Eye (tissue), 1 donor: ENCODE measurements around the gene PGPEP1.
"Not testable (repeated sequence)": the region's sequence is repeated elsewhere in the genome, so short reads cannot be mapped to it uniquely, and the experiment has no call there.

Experiments
- DNase-seq: peaks from one replicate; pipeline ENCODE4 v3.0.0-alpha.2; 2015

The PGPEP1 gene

DNA sequence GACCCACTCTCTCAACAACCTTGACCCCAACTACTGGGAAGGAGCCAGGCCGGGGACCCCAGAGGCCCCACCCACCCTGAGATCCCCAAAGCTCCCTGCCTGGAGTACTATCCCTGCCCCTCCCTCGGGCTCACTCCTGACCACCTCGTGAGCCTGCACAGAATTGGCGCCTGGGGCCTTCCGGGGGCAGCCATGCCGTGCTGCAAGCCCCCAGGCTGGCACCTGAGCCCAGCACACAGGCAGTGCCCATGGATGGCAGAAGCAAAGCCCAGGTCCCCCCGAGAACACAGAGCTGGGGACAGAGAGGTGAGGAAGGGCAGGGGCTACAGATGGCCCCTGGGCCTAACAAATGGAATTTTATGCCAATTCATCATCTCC is 31.5 kb upstream of the PGPEP1 start:
- DNase-seq: no peak

DNA sequence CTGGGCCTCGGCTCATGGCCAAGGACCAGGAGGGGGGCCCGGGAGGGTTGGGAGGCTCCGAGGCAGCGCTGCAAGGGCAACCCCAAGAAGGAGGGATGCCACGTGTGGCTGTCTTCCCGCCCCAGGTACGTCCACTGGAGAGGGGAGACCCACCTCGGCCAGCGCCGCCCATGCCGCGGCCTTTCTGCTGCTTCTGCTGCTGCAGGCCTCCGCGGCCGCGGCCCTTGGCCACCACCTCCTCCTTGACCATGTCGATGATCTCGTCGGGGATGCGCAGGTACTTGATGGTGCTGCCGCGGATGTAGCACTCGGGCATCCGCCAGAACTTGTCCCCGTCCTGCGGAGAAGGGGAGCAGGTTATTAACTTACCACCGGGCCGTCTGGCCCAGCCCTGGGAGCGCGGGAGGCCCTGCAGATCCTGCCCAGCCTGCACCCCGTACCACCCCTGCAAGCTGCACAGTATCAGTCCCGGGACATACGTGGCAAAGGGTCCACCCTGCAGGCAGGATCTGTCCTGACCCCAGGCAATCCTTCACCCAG is 30.8 kb upstream of the PGPEP1 start:
- DNase-seq: no peak

DNA sequence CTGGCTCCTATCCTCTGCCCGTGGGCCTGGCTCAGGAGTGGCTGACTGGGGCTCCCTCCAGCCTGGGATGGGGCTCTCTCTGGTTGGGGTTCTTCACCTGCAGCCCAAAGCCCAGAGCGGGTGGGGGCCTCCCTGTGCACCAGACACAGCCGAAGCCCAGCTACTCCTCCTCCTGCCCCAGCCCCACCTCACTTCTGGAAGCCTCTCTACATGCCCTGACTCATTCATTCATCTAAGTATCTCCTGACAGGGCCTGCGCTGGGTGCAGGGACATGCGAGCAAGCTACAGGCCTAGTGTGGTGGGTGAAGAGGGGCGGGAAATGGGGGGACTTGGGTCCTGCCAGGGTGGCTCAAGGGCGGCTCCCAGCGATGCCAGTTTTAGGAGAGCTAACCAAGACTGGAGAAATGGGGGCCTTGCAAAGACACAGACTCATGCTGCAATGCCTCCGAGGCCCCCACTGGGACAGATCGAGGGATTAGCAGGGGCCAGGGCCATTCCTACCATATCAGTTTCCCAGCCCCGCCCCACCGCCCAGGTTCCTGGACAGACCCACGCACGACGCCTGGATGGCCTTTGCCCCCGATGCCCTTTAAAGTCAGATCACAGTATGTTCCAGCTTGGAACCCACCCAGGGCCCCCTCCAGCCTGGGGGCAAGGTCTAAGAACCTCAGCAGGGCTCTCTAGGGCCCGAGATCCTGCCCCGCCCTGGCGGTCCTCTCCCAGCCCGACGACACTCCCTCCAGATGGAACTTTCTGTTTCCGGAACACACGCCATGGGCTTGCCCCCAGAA is 30.1 kb upstream of the PGPEP1 start:
- DNase-seq: no peak

DNA sequence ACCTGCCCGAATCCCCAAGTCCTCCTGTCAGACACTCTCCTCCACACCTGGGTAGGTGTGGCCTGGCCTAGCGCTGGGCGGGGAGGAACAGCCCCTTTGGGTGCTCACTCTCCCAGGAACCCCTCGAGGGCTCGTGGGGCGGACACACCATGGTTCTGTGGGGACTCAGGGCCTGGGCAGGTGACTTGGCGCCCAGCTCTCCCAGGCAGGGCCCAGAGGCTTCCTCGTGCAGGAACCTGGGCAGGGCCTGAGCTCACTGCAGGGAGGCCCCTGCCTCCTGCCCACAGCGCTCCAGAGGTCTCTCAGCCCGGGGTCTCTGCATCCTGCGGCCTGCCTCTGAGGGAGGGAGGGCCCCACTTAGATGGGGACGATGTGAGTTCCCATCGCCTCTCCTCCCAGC is 29.4 kb upstream of the PGPEP1 start:
- no peak for DNase-seq

DNA sequence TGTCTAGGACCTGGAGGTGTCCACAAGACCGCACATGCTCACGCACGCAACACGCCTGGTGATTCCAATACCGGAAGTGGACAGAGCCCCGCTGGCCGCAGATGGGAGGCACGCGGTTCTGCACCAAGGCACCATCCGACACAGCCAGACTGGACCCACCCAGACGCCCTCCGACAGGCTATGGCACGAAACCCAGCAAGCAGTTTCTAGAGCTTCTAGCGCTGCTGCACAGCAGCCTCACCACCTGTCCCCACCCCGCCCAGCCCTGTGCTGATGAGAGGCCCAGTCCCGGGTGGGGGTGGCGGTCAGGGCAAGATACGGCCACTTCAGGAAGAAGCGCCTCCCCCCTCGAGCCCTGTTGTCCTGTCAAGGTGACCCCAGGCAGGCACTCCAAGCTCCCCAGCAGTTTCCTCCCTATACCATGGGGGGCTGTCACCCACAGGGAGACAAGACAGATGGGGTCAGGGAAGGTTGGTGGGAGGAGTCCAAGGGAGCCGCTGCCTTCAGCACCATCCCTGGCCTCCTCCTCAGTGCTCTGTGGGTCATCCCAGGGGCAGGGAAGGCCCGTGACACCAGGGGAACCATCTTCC is 28.8 kb upstream of the PGPEP1 start:
- no peak for DNase-seq

DNA sequence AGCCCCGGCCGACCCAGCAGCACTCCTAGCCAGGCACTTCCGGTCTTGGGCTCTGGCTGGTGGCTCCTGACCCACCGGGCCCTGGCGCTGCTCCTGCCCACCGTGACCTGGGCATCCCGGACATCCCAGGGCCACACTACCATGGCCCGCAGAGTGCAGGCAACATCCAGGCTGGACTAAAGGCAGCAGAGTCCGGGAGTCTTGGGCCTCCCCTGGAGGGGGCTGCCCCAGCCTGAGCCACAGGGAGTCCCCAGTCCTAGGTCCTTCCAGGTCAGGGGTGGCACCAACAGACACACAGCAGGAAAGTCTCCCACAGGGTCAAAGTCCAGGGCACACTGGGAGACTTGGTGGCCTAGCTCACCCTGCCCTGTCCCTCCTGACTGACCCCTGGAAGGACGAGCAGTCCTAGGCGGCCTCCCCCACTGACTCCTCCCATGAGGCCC is 28.3 kb upstream of the PGPEP1 start:
- no peak for DNase-seq

DNA sequence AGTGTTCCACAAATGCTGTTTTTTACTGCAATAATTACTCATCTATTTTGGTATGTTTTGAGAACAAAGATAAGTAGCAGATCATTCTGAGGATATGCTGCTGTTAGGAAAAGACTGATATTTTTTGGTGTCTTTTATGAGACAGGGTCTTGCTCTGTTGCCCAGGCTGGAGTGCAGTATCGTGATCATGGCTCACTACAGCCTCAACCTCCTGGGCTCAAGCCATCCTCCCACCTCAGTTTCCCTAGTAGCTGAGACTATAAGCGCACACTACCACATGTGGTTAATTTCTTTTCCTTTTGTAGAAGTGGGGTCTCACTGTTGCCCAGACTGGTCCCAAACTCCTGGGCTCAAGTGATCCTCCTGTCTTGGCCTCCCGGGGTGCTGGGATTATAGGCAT is 27.0 kb upstream of the PGPEP1 start:
- no peak for DNase-seq

DNA sequence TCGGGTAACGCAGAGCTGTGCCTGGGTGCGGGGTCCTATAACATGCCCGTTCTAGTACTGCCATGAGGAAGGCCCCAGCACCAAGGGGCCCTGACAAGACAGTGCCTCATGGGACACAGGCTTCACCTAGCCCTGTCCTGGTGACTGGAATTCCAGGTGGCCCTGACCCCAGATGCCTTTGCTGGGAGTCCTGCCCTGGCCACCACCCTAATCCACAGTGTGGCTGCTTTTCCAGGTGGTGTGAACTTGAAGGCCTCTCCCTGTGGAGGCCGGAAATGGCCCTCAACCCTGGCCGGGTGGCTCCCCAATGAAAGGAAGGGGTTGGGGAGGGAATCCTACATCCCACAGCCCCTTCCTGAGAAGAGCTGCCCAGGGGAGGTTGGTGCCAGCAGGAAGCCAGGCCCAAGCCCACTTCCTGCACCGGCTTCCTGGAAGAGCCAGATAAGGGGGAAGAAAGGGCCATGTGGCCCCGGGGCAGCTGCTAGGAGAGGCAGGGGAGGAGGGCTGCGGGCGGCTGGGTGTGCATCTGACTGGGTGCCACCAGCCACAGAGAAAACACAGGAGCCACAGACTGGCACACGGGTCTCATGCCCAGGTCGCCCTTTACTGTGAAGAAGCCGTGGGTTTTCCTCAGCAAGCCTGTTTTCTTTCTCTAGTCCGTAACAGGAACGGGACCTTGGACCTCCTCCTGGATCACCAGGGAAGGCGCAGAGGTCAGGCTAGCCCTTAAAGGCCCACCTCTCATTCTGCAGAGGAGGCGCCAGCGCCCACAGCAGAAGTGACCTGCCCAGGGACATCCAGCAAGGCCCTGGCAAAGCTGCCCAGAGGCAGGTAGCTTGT is 22.2 kb upstream of the PGPEP1 start:
- no peak for DNase-seq

DNA sequence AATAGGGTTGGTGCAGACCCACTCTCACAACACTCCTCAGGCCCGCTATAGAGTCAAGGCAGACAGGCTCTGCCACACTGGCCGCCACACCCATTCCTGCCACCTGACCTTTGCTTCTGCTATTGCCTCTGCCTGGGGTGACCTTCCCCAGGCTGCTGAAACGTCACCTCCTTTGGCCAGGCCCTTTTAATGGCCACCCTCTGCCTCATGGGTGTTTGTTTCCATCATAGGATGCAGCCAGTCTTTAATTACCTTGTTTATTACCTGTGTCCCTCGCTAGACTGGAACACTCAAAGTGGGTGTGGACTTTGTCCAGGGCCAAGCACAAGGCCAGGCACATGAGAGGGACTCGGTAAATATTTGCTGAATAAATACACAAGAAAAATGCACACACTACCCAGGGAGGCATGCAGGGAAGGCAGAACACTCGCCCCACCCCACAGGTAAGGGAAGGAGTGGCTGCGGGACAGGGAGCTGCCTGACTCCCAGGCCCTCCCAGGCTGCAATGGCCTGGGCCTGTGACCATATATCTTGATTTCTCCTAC is 20.7 kb upstream of the PGPEP1 start:
- no peak for DNase-seq

DNA sequence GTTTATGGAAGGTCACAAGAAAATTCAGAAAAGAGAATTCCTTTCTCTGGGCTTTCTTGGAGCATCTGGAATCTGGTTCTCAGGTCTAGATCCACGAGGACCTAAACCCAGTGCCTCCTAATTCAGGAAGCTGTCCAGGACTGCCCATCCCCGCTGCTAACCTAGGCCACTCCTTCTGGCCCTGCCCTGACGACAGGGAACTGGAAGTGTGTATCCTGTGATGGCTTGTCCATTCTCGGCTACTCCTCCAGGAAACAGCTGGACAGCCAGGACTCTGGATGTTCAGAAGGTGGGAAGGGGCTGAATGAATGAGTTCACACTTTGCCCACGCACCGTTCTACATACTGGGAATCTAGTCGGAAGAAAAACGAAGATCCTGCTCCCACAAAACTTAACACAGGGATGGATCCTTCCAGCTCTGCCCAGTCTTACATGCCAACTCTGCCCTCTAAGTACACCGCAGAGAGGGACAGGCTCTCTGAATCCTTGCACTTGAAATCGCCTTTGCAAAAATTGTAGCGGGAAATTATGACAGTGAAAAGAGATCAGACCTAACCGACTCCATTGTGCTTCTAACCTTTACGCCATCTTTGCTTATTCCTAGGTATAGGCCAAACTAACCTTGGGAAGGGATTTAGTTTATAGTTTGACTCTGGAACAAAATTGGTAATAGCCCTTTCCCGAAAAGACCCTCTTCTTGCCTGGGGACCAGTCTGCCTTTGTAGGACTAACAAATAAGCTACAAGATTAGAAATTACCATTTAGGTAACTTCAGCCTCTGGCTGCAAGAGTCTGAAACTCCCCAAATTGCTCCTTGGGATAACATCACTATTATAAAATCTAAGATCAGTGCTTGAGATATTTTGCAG is 19.3 kb upstream of the PGPEP1 start:
- no peak for DNase-seq

DNA sequence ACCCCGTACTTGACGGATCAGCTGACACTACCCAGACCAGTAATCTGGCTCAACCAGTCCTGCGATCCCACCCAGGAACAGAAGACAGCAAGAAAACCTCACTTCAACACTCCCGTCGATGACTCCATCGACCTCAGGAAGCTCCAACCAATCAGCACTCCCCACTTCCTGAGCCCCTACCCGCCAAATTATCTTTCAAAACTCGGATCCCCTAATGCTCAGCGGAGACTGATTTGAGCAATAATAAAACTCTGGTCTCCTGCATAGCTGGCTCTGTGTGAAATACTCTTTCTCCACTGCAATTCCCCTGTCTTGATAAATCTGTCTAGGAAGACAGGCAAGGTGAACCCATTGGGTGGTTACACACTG is 18.7 kb upstream of the PGPEP1 start:
- peak; percentile 27 for DNase-seq

DNA sequence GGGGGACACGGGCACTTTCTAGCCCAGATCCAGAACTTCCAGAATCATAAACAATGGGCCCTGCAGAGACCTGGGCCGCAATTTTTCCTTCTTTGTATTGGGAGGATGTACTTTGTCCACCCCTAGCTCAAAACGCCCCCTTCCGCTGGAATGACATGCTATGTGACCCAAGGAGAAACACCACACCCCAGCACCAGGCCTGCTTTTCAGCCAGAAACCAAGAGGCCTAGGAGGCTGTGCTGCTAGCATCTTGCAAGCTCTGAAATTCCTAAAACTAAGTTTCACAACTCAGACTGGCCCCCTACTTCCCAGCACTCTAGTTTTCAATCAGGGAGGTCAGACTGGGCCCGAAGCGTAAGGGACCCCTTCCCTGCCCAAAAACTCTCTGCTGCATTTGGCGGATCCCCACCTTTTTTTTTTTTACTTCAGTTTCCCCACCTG is 18.1 kb upstream of the PGPEP1 start:
- DNase-seq: peak; percentile 75

DNA sequence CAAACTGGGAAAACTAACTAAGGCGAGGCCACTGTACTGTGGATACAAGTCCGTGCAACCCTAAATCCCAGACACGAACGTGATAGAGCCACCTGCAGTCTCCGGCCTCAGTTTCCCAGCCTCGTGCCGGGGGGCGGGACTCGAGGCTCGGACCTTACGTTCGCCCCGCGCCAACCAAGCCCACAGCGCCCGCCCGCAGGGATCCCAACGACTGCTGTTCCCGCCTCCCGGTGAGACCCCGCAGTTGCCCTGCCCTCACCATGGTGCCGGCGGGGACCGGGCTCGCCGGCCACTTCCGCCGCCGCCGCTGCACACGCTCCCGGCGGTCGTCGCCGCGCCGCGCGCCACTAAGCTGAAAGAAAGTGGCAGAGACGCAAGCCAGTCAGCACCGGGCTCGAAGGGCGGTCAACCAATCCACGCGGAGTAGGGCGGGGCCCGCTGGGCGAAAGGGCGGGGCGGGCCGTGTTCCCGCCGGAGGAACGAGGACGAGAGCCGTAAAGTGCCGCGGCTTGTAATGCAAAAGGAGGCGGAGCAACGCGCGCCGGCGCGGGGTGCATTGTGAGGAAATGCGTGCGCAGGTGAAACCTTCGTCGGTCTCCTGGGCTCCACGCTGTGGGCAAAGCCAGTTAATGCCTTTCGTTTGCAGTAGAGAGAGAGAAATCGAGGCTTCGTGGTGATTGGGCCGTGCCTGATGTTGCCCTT is 17.5 kb upstream of the PGPEP1 start, which contains the start of gene LSM4:
TSS of gene LSM4 (minus strand) at position 318 of the 702 bp plus-strand sequence. CDS start at position 262, 56 bp downstream.
- DNase-seq: peak; percentile 99

DNA sequence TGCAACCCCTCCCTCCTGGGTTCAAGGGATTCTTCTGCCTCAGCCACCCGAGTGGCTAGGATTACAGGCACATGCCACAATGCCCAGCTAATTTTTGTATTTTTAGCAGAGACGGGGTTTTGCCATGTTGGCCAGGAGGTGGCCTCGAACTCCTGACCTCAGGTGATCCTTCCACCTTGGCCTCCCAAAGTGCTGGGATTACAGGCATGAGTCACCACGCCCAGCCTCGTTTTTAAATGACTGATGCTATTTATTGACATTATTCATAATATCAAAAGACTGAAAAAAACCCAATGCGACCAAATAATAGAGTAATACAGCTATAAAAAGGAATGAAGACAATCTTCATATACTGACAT is 16.0 kb upstream of the PGPEP1 start:
- not testable (repeated sequence) for DNase-seq

DNA sequence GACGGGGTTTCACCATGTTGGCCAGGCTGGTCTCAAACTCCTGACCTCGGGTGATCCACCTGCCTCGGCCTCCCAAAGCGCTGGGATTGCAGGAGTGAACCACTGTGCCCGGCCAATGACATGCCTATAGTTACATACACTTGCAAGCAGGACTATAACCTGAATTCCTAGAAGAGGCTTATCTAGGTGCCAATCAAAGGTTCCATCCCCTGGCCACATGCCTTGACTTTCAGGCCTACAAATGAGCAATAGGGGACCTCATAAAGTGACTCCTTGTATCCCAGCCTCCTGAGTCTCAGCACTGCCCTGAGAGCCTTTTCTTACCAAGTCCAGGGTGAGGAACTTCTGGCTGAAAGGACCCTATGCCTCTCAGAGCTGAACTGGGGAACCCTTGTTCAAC is 13.6 kb upstream of the PGPEP1 start:
- no peak for DNase-seq

DNA sequence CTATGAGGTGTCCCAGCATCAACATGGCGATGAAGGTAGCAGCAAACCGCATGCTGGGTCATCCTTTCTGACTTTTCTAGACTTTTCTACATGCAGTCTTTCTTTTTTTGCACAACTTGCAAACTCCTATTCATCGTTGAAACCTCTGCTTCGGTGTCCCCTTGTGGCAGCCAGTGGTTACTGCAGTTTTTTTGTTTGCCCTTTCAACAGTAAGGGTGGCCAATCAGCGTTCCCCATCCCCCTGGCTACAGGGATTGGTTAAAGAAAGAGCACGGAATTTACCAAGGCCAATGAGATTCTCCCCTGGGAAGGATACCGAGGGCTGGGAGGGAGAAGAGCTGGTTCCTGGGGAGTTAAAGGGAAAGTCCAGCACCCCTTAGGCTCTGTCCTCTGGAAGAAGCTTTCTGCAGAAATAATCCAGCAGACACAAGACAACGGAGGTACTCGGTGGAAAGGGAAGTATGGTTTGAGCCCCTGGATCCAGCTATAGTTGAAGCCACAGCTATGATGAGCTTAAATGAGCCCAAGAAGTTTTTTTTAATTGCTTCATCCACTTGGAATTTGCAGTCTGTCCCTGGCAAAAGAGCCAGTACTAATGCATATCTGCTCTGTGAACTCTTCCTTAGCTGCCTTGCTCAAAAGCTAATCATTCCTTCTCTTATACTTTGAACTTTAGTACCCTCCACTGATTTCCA is 11.9 kb upstream of the PGPEP1 start:
- peak; percentile 98 for DNase-seq

DNA sequence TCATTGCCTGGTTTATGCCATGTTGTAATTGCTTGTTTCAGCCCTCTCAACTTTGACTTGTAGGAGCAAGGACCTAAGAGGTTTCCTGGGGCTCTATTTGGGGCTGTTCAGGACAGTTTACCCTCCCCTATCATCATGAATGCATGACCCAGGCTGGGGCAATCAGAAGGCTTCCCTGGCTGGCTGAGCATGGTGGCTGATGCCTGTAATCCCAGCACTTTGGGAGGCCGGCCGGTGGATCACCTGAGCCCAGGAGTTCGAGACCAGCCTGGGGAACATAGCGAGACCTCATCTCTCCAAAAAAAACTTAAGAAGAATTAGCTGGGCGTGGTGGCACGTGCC is 11.4 kb upstream of the PGPEP1 start:
- DNase-seq: no peak

DNA sequence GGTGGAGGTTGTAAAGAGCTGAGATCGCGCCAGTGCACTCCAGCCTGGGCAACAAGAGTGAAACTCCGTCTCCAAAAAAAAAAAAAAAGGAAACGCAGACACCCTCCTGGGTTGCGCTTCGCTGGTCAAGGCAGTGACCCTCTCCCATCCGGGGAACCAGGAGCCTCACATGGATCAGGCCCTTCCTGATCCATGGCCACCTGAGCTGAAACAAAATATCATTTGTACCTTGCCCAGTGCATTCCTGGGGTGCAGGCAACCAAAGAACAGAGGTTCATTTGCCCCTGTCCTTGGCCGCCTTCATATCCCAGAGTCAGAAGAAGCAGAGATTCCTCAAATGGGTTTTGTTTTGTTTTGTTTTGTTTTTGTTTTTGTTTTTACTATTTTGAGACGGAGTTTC is 9.5 kb upstream of the PGPEP1 start:
- no peak for DNase-seq

DNA sequence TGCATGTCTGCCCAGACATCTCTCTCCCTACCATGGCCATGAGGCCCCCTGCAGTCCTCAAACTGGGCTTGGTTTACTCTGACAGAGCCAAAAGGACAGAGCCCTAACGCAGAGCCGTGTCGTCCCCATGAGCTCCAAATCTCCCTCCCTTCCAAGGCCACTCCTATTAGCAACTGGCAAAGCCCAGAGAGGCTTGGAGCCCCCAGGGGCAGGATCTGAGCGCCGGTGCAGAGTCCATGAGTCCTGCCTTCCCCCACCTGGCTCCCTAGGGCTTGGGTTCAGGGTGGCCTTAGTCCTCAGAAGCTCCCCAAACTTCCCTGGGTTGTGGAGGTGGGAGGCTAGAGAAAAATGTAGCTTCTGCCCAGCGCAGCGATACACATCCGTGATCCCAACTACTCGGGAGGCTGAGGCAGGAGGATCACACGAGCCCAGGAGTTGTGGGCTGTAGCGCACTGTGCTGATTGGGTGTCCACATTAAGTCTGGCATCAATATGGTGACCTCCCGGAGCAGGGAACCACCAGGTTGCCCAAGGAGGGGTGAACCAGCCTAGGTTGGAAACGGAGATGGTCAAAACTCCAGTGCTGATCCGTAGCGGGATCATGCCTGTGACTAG is 7.4 kb upstream of the PGPEP1 start:
- DNase-seq: no peak

DNA sequence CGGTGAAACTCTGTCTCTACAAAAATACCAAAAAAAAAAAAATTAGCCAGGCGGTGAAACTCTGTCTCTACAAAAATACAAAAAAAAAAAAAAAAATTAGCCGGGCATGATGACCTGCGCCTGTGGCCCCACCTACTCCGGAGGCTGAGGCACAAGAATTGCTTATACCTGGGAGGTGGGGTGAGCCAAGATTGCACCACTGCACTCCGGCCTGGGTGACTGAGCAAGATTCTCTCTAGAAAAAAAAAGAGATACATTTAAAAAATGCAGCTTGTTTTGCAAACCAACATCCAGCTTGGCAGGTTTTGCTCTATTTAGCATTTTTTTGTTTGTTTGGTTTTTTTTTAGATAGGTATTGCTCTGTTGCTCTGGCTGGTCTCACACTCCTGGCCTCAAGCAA is 6.7 kb upstream of the PGPEP1 start:
- DNase-seq: no peak

DNA sequence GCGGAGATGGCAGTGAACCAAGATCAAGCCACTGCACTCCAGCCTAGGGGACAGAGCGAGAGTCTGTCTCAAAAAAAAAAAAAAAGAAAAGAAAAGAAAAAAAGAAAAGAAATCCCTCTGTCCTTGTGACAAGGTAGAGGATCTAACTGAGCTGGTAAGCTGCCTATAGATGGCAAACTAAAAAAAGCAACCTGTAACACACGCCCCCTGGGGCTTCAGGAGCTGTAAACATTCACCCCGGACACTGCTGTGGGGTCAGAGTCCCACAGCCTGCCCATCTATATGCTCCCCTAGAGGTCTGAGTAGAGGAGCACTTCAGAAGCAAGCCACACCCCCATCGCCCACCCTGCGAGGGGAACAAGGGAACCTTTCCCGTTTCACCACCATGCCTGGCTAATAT is 4.3 kb upstream of the PGPEP1 start:
- DNase-seq: no peak
